Immature natural killer cell (primary cell): ENCODE data around the gene MAN2B2. TPM values are rescaled to one million over a fixed set of nuclear protein-coding genes. Genes with fewer than 3 reads are reported as not detected.

ENCODE experiments used
- DNase-seq, 3 donors: peaks; one replicate each; pipeline ENCODE4 v3.0.0; 2022; ENCODE audit warnings: mixed read lengths in 1 of 3
- H3K27ac Mint-ChIP-seq, 6 donors: one replicate each; pipeline ENCODE4 v1.8.0; 2020; ENCODE audit warnings: mixed read lengths in 6 of 6, mild to moderate bottlenecking in 5 of 6, inconsistent platforms in 4 of 6, moderate library complexity in 3 of 6
- H3K27me3 Mint-ChIP-seq, 3 donors: one replicate each; pipeline ENCODE4 v1.8.0; 2020 to 2021; ENCODE audit warnings: low read depth in 3 of 3, mild to moderate bottlenecking in 3 of 3, mixed read lengths in 3 of 3, moderate library complexity in 3 of 3, inconsistent platforms in 1 of 3
- H3K36me3 Mint-ChIP-seq, 3 donors: one replicate each; pipeline ENCODE4 v1.8.0; 2020; ENCODE audit warnings: mixed read lengths in 3 of 3, inconsistent platforms in 2 of 3, mild to moderate bottlenecking in 2 of 3
- H3K4me1 Mint-ChIP-seq, 2 donors: one replicate each; pipeline ENCODE4 v1.8.0; 2020; ENCODE audit warnings: inconsistent platforms in 2 of 2, mild to moderate bottlenecking in 2 of 2, mixed read lengths in 2 of 2, moderate library complexity in 1 of 2
- H3K4me3 Mint-ChIP-seq, 5 donors: one replicate each; pipeline ENCODE4 v1.8.0; 2020; ENCODE audit warnings: mild to moderate bottlenecking in 5 of 5, mixed read lengths in 5 of 5, inconsistent platforms in 3 of 5, moderate library complexity in 3 of 5
- H3K9me3 Mint-ChIP-seq, 6 donors: one replicate each; pipeline ENCODE4 v1.8.0; 2020; ENCODE audit warnings: mild to moderate bottlenecking in 6 of 6, mixed read lengths in 6 of 6, inconsistent platforms in 4 of 6, moderate library complexity in 3 of 6
- polyA plus RNA-seq, 3 donors: library from polyadenylated mRNA; unstranded; fragments of 300-500 nt; fragmentation: Illumina TruSeq; gene quantifications; one replicate each; pipeline ENCODE4 v1.2.3, GENCODE V29; 2021

The MAN2B2 gene
- polyA plus RNA-seq, 3 donors from 2014 or later, result 12.9 to 34.9 (median 15.3) TPM

- no peaks in the 10 kb centered on the region for H3K9me3 Mint-ChIP-seq
- H3K4me1 Mint-ChIP-seq, result peaks cover 8 to 21% of the 10 kb centered on the region in 2 donors
- peaks cover 0 to 4% (median 0%) of the 10 kb centered on the region in 3 donors for H3K27me3 Mint-ChIP-seq
- H3K36me3 Mint-ChIP-seq, result peaks cover 27 to 52% (median 40%) of the 10 kb centered on the region in 3 donors
- no peak for DNase-seq
- H3K4me3 Mint-ChIP-seq, result no peak overlapping the region
- no peak overlapping the region for H3K27ac Mint-ChIP-seq
These were observed 36.0 kb downstream of the MAN2B2 start for GRCh38 chr4:6610856-6611430.

DNA sequence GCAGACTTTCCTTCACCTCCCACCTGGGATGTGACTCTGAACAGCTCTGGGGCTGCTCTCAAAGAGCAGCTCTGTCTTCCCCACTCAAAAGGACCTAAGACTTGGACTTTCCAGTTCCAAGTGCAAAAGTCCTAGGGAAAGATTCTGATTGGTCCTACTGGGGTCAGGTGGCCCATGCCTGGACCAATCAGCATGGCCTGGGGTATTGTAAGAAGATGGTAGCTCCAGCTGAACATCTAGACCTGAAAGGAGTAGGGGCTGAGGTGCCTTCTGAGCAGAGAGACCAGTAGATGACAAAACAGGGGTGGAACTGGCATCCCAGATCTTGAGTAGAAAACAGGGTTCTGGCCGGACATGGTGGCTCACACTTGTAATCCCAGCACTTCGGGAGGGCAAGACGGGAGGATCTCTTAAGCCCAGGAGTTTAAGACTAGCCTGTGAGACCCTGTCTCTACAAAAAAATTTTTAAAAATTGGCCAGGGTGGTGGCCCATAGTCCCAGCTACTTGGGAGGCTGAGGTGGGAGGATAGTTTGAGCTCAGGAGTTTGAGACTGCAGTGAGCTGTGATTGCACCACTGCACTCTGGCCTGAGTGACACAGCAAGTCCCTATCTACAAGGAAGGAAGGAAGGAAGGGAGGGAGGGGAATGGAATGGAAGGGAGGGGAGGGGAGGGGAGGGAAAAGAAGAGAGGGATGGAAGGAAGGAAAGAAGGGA is 38.1 kb downstream of the MAN2B2 start:
- Mint-ChIP-seq H3K4me3 (no peak overlapping the region), H3K36me3 (peaks cover 22 to 52% (median 31%) of the 10 kb centered on the region in 3 donors), H3K4me1 (peaks cover 8 to 14% of the 10 kb centered on the region in 2 donors), H3K27ac (no peak overlapping the region), H3K9me3 (no peaks in the 10 kb centered on the region), H3K27me3 (peaks cover 0 to 4% (median 1%) of the 10 kb centered on the region in 3 donors)
- no peak for DNase-seq

DNA sequence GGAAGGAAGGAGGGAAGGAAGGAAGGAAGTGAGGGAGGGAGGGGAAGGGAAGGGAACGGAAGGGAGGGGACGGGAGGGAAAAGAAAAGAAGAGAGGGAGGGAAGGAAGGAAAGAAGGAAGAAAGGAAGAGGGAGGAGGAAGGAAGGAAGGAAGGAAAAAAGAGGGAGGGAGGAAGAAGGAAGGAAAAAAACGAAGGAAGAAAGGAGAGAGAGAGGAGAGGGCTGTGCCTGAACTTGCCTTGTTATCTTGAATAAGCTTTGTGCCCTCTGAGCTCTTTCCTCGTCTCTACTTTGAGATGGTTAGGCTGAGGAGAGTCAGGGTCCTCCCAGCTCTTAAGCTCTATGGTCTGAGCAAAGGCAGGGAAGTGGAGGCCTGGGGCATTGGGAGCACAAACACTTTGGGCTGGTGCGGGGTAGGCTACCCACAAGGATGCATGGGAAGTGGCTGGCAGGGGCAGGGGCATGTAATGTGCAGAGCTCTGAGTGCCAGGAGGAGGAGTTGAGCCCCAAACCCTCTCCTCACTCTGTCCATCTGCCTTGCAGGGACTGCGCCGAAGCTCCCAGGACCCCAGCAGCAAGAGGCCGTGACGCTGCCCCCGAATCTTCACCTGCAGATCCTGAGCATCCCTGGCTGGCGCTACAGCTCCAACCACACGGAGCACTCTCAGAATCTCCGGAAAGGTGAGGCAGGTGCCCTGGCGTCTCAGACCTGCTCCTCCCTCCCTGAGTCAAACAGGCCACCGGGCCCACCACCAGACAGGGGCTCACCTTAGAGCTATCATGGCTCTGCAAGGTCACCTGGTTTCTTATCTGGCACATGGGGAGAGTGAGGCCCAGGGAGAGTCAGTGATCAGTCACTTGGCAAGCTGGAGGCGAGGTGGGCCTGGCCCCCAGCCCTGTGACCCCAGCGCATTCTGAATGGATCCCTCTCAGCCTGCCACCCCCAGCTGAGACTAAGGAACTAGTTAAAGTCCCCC is 39.0 kb downstream of the MAN2B2 start:
- Mint-ChIP-seq H3K27ac (no peak overlapping the region), H3K27me3 (peaks cover 0 to 5% (median 1%) of the 10 kb centered on the region in 3 donors), H3K4me3 (no peak overlapping the region), H3K36me3 (peaks cover 25 to 54% (median 26%) of the 10 kb centered on the region in 3 donors), H3K4me1 (peaks cover 5 to 6% of the 10 kb centered on the region in 2 donors), H3K9me3 (no peaks in the 10 kb centered on the region)
- DNase-seq, result no peak

- no peak overlapping the region for H3K27ac Mint-ChIP-seq
- H3K27me3 Mint-ChIP-seq, result peaks cover 0 to 3% (median 1%) of the 10 kb centered on the region in 3 donors
- no peak for DNase-seq
- peaks cover 25 to 53% (median 26%) of the 10 kb centered on the region in 3 donors for H3K36me3 Mint-ChIP-seq
- H3K4me1 Mint-ChIP-seq, result no peaks in the 10 kb centered on the region
- H3K9me3 Mint-ChIP-seq, result no peaks in the 10 kb centered on the region
- H3K4me3 Mint-ChIP-seq, result no peak overlapping the region
These were observed 39.8 kb downstream of the MAN2B2 start for GRCh38 chr4:6614701-6615230.

GRCh38 chr4:6616087-6616995 is 41.4 kb downstream of the MAN2B2 start:
- Mint-ChIP-seq H3K4me1 (no peaks in the 10 kb centered on the region), H3K9me3 (no peaks in the 10 kb centered on the region), H3K27ac (peak overlapping the region in 1 of 6 donors; percentile 64), H3K36me3 (peaks cover 23 to 57% (median 25%) of the 10 kb centered on the region in 3 donors), H3K4me3 (no peak overlapping the region), H3K27me3 (peaks cover 0 to 3% (median 1%) of the 10 kb centered on the region in 3 donors)
- DNase-seq, result no peak

DNA sequence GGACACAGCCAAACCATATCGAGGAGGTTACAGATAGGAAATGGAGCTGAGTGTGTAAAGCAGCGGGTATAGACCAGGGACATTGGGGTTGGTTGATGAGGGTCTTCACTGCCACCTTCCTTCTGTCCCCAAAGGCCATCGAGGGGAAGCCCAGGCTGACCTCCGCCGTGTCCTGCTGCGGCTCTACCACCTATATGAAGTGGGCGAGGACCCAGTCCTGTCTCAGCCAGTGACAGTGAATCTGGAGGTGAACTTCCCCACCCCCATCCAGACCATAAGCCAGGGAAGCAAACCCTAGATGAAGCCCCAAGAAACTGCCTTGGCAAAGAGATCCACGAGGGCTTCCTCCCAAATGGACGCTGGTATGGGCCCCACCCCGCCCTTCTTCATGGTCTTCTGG is 42.3 kb downstream of the MAN2B2 start:
- Mint-ChIP-seq H3K36me3 (peaks cover 16 to 54% (median 22%) of the 10 kb centered on the region in 3 donors), H3K4me1 (no peaks in the 10 kb centered on the region), H3K9me3 (no peaks in the 10 kb centered on the region), H3K27me3 (peaks cover 0 to 3% (median 1%) of the 10 kb centered on the region in 3 donors), H3K4me3 (no peak overlapping the region), H3K27ac (peak overlapping the region in 1 of 6 donors; percentile 70)
- DNase-seq, result no peak

GRCh38 chr4:6618386-6619115 is 43.6 kb downstream of the MAN2B2 start:
- no peaks in the 10 kb centered on the region for H3K9me3 Mint-ChIP-seq
- peak overlapping the region in 1 of 6 donors; percentile 84 for H3K27ac Mint-ChIP-seq
- H3K36me3 Mint-ChIP-seq, result peaks cover 16 to 49% (median 20%) of the 10 kb centered on the region in 3 donors
- no peak for DNase-seq
- H3K4me1 Mint-ChIP-seq, result no peaks in the 10 kb centered on the region
- peaks cover 0 to 2% (median 1%) of the 10 kb centered on the region in 3 donors for H3K27me3 Mint-ChIP-seq
- no peak overlapping the region for H3K4me3 Mint-ChIP-seq

- DNase-seq, result no peak
- no peaks in the 10 kb centered on the region for H3K9me3 Mint-ChIP-seq
- H3K27ac Mint-ChIP-seq, result no peak overlapping the region
- H3K27me3 Mint-ChIP-seq, result peaks cover 0 to 2% (median 1%) of the 10 kb centered on the region in 3 donors
- no peak overlapping the region for H3K4me3 Mint-ChIP-seq
- H3K4me1 Mint-ChIP-seq, result no peaks in the 10 kb centered on the region
- H3K36me3 Mint-ChIP-seq, result peaks cover 16 to 49% (median 20%) of the 10 kb centered on the region in 3 donors
These were observed 44.1 kb downstream of the MAN2B2 start for GRCh38 chr4:6619116-6619465.

DNA sequence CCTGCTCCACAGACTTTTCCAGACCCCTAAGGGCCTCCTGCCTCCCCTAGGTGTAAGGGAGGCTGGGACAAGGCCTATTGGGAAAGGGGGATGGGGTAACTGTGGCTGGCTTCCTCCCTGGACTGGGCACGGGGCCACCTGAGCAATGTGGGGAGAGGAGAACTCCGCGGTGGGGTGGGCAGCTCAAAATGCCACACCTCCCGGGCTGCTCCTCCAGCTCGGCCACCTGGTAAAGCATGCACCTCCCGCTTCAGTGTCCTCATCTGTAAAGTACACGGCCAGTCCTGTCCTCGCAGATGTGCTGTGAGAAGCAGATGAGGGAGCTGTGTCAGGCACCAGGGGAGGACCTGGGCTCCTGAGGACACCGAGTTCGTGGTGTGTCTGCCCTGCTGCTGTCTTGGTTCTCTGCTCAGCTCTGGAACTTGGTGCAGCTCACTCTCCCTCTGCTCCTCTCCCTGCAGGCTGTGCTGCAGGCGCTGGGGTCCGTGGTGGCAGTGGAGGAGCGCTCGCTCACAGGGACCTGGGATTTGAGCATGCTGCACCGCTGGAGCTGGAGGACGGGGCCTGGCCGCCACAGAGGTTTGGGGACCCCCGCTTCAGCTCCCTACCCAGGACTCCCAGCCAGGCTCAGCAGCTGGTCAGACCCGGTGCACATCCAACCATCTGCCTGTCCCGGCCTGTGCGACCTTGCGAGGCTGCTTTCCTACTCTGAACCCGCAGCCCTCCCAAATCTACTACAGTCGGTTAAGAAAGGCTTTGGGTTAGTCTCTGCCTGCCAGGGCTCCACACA is 44.7 kb downstream of the MAN2B2 start:
- no peak overlapping the region for H3K27ac Mint-ChIP-seq
- H3K9me3 Mint-ChIP-seq, result no peaks in the 10 kb centered on the region
- DNase-seq, result no peak
- H3K27me3 Mint-ChIP-seq, result peaks cover 0 to 2% (median 1%) of the 10 kb centered on the region in 3 donors
- no peaks in the 10 kb centered on the region for H3K4me1 Mint-ChIP-seq
- peaks cover 16 to 45% (median 20%) of the 10 kb centered on the region in 3 donors for H3K36me3 Mint-ChIP-seq
- H3K4me3 Mint-ChIP-seq, result no peak overlapping the region

GRCh38 chr4:6620296-6620695 is 45.3 kb downstream of the MAN2B2 start:
- Mint-ChIP-seq H3K27ac (no peak overlapping the region), H3K36me3 (peaks cover 16 to 45% (median 20%) of the 10 kb centered on the region in 3 donors)

DNA sequence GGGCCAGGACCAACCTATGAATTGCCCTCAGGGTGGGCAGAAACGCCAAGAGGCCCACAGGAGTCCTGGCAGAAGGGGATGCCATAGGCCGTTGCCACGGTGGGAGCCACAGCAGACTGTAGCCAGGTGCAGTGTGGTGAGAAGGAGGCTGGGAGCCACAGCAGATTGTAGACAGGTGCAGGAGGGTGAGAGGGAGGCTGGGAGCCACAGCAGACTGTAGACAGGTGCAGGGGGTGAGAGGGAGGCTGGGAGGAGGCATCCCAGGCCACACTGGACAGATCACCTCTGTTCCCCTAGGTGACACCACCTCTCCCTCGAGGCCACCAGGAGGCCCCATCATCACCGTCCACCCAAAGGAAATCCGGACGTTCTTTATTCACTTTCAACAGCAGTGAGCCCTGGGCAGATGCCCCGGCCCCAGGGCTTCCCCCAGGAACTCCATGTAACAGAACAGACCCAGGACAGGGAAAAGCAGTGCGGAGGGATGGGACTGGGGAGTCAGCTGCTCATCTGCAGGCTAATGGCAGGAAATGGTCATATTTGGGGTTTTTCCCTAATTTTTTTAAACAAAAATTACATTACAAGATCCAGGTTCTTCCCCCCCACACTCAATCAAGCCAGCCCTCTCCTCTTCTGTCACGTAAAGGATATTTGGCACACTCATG is 46.0 kb downstream of the MAN2B2 start:
- DNase-seq, result no peak
- peaks cover 0 to 2% (median 1%) of the 10 kb centered on the region in 3 donors for H3K27me3 Mint-ChIP-seq
- peak overlapping the region in 3 of 6 donors; percentile 1 to 53 (median 28) for H3K27ac Mint-ChIP-seq
- H3K4me3 Mint-ChIP-seq, result no peak overlapping the region
- no peaks in the 10 kb centered on the region for H3K9me3 Mint-ChIP-seq
- H3K4me1 Mint-ChIP-seq, result no peaks in the 10 kb centered on the region
- peaks cover 15 to 44% (median 18%) of the 10 kb centered on the region in 3 donors for H3K36me3 Mint-ChIP-seq

More at GRCh38 chr4:6620296-6620695, 45.3 kb downstream of the MAN2B2 start:
- peaks cover 0 to 2% (median 1%) of the 10 kb centered on the region in 3 donors for H3K27me3 Mint-ChIP-seq
- H3K9me3 Mint-ChIP-seq, result no peaks in the 10 kb centered on the region
- no peak for DNase-seq
- no peaks in the 10 kb centered on the region for H3K4me1 Mint-ChIP-seq
- no peak overlapping the region for H3K4me3 Mint-ChIP-seq
